Stimulated activated CD4-positive, alpha-beta T cell treated with anti-CD3 and anti-CD28 coated beads, Interleukin-2, amount 100 ng/mL, for 24 hours (primary cell): ENCODE data around the gene PDZK1.
A peak's percentile ranks its signal among the peaks of the same experiment; 100 is the strongest.
"Not testable (repeated sequence)": the region's sequence is repeated elsewhere in the genome, so short reads cannot be mapped to it uniquely, and the experiment has no call there.

Source experiments
- DNase-seq, 2 donors: peaks; one replicate each; pipeline ENCODE4 v3.0.0-alpha.2; 2020

Gene PDZK1

GRCh38 chr1:145707183-145707867 lies at the start of gene PDZK1:
Gene PDZK1 (minus strand): TSS chr1:145707368. CDS start chr1:145688021, 19,347 bp downstream.
- DNase-seq = no peak

DNA sequence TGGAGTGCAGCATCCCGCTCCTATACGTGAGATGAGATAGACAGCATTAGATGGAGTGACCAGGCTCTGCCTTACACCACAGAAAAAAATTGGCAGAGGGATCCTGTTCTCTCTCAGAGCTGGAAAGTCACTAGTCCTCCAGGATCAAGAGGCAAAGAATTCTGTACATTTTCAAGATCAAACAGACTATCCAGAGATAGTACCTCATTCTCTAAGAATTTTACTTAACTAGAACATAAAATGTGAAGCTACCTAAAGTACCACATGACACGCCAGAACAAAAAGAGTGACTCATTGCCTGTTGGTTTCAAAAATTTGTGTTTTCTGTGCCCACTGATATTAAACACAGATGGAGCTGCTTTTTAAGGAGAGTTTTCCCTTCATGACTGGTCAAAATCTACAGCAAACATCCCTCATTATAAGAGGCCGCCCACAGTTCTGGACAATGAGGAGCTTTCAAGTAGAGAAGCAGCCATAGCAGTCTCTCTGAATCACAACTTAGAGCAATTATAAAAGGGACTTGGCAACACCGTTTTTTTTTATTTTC lies 44.4 kb upstream of the PDZK1 start:
- DNase-seq = no peak

DNA sequence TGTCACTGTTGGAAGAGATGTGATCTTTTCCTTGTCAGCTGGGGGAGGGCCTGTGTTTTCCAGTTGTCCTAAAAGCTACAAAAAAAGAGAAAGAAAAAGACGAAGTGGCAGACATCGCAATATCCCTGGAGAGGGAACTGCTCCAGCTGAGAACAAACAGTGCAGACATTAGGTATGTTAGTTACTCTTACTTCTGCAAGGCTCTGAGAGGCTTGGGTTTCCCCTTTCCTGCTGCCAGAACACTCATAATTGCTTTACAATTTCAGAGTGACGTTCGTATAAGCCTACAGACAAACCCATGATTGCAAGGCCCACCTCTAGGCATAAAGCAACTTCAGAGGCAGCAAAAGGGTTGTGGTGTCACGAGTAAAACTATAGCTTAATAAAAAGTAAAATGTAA lies 43.3 kb upstream of the PDZK1 start:
- no peak for DNase-seq

GRCh38 chr1:145747398-145748247 lies 40.5 kb upstream of the PDZK1 start:
- no peak for DNase-seq

DNA sequence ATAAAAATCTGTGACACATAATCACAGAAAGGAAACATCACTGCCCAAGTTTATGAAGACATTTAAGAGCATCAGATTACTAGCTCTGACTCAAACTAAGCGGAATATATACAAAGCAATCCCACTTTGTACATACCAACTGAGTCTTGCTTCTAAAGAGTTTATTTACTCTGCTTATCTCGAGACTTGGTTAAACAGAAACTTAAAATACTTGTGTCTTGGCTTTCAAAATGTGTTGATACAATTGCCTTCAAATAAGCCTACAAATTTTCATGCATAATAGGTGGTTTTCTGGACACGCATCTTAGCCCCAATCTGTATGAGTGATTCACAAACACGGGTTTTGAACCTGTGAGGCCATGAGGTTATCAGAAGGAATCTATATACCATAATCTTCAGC lies 33.1 kb upstream of the PDZK1 start:
- no peak for DNase-seq

DNA sequence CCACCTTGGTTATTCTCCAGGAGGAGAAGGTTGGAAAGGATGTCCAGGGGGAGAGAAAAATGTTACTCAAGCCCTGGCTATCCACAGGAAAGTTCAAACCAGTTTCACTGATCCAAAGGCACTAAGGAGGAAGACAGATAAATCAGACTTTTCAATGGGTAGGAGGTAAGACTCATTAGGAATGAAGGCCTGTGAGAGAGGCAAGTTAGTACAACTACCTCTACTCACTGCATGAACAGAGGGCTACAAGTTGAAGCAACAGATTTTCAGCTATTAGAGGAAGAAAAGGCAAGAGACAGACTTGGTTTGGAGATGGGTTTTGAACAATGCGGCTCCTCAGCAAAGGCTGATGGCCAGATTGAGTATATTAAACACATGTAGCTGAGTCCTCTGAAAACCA lies 29.0 kb upstream of the PDZK1 start:
- DNase-seq = no peak

GRCh38 chr1:145730900-145731299 lies 23.7 kb upstream of the PDZK1 start:
- no peak for DNase-seq

- no peak for DNase-seq
Observed at GRCh38 chr1:145730467-145730866, 23.3 kb upstream of the PDZK1 start.

GRCh38 chr1:145729666-145730436 lies 22.7 kb upstream of the PDZK1 start:
- no peak for DNase-seq

DNA sequence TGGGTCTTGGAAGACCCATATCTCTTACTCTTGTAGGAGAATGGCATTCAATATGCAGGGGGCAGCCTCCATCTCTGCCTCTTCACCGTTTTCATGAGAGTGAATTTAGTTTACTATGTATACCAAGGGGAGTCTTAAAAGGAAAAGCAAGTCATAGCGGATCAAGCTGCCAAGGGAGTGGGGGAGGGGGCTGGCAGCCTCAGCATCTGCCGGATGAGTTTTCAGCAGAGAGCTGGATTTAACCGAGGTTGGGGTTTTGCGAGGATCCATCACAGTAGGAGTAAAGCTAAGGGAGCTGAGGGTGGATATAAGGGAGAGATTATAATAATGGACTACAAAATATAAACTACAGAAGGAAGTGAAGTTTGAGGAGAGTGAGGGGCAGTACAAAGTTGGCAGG lies 22.0 kb upstream of the PDZK1 start:
- no peak for DNase-seq

DNA sequence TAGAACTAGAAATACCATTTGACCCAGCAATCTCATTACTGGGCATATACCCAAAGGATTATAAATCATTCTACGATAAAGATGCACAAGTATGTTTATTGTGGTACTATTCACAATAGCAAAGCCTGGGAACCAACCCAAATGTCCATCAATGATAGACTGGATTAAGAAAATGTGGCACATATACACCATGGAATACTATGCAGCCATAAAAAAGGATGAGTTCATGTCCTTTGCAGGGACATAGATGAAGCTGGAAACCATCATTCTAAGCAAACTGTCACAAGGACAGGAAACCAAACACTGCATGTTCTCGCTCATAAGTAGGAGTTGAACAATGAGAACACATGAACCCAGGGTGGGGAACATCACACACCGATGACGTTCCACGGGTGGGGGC lies 19.0 kb upstream of the PDZK1 start:
- not testable (repeated sequence) for DNase-seq

GRCh38 chr1:145720878-145721671 lies 13.9 kb upstream of the PDZK1 start:
- DNase-seq = peak; percentile 77 to 78

DNA sequence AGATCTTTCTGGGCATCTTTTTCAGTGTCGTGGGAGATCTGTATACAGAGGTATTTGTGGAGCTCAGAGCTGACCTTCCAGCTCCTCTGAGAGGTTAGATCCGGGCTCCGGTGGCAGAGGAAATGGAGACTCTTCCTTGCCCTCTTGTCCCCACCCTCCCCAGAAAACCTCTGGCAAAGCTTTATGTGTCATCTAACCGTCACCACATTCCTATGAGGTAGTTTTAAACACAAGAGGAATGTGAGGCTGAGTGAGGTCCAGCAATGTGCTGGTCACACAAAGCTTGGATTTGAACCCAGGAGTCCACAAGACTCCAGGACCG lies 13.3 kb upstream of the PDZK1 start:
- no peak for DNase-seq

DNA sequence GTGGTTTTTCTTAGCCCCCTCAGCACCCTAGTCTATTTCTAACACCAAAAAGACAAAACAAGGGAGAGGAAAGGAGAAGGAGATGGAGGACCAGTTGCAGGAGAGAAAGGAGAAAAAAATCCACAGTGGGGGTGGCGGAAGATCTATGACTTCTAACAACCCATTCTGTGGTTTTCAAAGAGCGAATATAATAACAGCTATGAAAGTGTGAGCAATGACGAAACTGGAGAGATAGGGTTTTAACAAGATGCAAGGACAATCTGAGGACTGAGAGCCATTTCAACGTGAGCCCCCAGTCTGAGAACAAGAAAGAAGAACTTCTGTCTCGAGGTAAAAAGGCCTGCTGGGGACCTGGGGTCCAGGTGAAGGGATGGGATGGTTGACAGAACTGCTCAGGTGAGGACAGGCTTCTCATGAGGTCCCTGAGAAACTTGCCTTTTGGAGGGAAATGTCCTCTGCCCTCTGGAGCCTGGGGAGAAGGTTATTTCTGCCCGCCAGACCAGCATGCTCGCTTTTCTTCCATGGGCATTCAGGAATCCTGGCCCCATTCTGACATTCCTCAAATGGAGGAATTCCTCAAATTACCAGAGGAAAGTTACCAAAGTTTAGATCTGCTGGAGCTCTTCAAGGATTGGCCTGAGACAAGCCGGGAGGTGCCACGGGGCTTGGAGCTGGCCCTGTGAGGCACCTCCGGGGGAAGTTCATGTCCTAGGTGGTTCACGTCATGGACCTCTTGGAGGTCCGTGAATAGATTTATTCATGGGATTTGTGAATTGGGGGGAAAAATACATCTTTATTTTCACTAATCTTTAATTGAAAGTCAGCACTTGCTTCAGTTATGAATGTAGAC lies 12.3 kb upstream of the PDZK1 start, which contains the start of gene CD160:
CD160 (plus strand) TSS at position 270 of the 850 bp plus-strand sequence. CDS start 8,829 bp downstream, outside the sequence.
- peak in 1 of 2 donors; percentile 7 for DNase-seq

DNA sequence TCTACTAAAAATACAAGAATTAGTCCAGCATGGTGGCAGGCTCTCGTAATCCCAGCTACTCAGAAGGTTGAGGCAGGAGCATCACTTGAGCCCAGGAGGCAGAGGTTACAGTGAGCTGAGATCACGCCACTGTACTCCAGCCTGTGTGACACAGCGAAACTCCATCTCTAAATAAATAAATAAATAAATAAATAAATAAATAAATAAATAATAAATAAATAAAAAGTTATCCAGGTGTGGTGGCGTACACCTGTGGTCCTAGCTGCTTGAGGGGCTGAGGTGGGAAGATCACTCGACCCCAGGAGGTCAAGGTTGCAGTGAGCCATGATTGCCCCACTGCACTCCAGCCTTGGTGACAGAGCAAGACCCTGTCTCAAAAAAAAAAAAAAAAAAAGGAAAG lies 11.3 kb upstream of the PDZK1 start:
- not testable (repeated sequence) for DNase-seq

- no peak for DNase-seq
Observed at GRCh38 chr1:145717833-145718232, 10.7 kb upstream of the PDZK1 start.

GRCh38 chr1:145716641-145717345 lies 9.6 kb upstream of the PDZK1 start:
- no peak for DNase-seq

DNA sequence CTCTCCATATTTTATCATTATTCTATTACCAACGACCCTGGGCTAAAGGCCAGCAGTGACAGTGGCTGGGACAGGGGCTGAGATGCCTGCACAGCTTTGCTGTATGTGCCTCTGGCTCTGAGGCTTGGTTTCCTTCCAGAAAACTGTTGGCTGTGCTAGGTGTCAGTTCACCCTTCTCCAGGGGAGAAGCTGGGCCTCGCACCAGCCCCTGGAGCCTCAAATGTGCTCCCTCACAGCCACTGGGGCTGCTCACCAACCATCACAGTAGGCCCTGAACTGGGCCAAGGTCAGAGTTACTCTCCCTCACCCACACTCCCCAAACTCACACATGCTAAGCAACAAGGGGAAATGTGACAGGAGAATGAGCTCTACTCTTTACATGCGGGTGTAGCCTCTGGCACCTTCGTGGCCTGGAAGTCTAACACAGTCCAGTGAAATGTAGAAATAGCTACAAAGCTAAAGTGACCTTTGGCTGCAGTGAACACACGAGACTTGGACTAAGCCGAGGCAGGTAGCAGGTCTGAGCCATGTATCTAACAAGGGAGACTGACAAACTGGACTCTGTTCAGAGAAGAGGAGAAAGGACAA lies 7.5 kb upstream of the PDZK1 start:
- DNase-seq = no peak

GRCh38 chr1:145711213-145711651 lies 4.1 kb upstream of the PDZK1 start:
- no peak for DNase-seq
